A549 treated with AZD2906 at 1 μM for 4 hours (cell line): Measurements from ENCODE around the gene SLC5A10. TPM values are rescaled to one million over a fixed set of nuclear protein-coding genes. Genes with fewer than 3 reads are reported as not detected.

Experiments used
- total RNA-seq: library from RNA; stranded (reverse); fragments of 200-300 nt; extraction: Qiagen RNA extraction; gene quantifications from 5 replicates; pipeline ENCODE4 v1.2.3, GENCODE V29; 2022

Gene SLC5A10
- 0.13 to 0.27 TPM (median 0.17 TPM) in 5 replicates for total RNA-seq

GRCh38 chr17:18951941-18952842 is at the start of gene SLC5A10:
TSS of gene SLC5A10 (plus strand) at chr17:18952165. CDS start at chr17:18952206, 41 bp downstream.

DNA sequence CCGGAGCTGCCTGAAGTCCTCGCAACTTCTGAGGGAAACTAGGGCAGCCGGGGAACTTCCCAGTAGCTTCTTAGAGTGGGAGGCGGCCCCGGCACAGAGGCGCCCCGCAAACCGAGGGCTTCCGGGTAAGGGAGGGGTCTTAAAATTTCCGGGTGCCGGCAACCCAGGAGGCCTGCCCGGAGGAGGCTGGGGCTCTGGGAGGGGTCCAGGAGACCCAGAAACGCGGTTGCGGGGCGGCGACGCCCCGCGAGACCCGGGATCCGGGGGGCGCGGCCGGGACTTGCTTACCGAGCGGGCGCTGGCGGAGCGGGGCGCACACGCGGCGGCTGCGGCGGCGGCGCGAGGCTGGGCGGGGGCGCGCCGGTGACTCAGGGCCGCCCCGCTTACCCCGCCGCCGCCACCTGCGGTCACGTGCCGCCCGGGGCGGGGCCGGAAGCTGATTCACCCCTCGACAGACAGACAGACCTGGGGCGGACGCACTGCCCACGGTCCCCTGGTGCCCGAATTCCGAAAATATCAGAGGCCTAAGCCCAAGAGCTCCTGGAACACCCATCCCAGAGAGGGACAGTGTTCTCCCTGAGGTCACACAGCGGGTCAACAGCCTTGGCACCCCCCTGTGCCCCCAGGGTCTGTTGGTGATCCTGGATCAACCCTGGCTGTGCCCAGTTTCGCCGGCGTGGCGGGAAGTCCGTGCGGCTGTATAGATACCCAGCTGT is 52.6 kb downstream of the SLC5A10 start, which contains the start of gene FAM83G:
FAM83G (minus strand) TSS at position 344 of the 716 bp plus-strand sequence. CDS start 723 bp downstream, outside the sequence.

GRCh38 chr17:19046782-19047375 is 94.9 kb downstream of the SLC5A10 start, which contains the start of gene GRAP:
TSS of gene GRAP (minus strand) at chr17:19046957. CDS start at chr17:19046926, 31 bp downstream.

Other genes with a start within 250 kb of the SLC5A10 start
- gene FBXW10, start 208.1 kb upstream of the SLC5A10 start, total RNA-seq, result 0.82 to 1.1 TPM (median 0.95 TPM) in 5 replicates
- gene TVP23B, start 171.0 kb upstream of the SLC5A10 start, total RNA-seq, result 56.8 to 75.7 TPM (median 59.4 TPM) in 5 replicates
- gene PRPSAP2, start 94.0 kb upstream of the SLC5A10 start, total RNA-seq, result 37.7 to 41.1 TPM (median 38.7 TPM) in 5 replicates
- 30.4 to 39.4 TPM (median 34.4 TPM) in 5 replicates for gene FAM83G, start 52.6 kb downstream of the SLC5A10 start, total RNA-seq
- gene GRAP, start 94.8 kb downstream of the SLC5A10 start, total RNA-seq, result 0.24 to 0.53 TPM (median 0.38 TPM) in 5 replicates
- gene GRAPL, start 175.4 kb downstream of the SLC5A10 start, total RNA-seq, result 0.11 to 0.22 TPM (median 0.11 TPM) in 3 of 5 replicates, not detected in the others